Fibroblast of the aortic adventitia (primary cell): ENCODE measurements around the gene ASPA. TPM values are rescaled to one million over a fixed set of nuclear protein-coding genes. Genes with fewer than 3 reads are reported as not detected.
"Not testable (repeated sequence)": the region's sequence is repeated elsewhere in the genome, so short reads cannot be mapped to it uniquely, and the experiment has no call there.

Source experiments
- DNase-seq: peaks from one replicate; pipeline ENCODE4 v3.0.0-alpha.2; 2010; ENCODE audit warnings: low read depth
- H3K4me3 ChIP-seq: 2 replicates; pipeline ENCODE4 v1.5.1; 2011; ENCODE audit warnings: low read depth, mild to moderate bottlenecking, control low read depth, low read length, moderate library complexity
- total RNA-seq: library from RNA; depleted of rRNA; stranded (reverse); fragments of >200 nt; gene quantifications from 2 replicates; pipeline ENCODE4 v1.2.3, GENCODE V29; 2012; ENCODE audit warnings: low replicate concordance
- TF ChIP-seq, protein P1 (sequence below): IDR thresholded peaks from 2 replicates; pipeline ENCODE4 v1.5.1; 2011; ENCODE audit warnings: mild to moderate bottlenecking, low read length, control low read depth, inconsistent platforms; ENCODE audit not compliant: insufficient read depth

The ASPA gene
- total RNA-seq, 1 donor = 1.9 TPM

DNA sequence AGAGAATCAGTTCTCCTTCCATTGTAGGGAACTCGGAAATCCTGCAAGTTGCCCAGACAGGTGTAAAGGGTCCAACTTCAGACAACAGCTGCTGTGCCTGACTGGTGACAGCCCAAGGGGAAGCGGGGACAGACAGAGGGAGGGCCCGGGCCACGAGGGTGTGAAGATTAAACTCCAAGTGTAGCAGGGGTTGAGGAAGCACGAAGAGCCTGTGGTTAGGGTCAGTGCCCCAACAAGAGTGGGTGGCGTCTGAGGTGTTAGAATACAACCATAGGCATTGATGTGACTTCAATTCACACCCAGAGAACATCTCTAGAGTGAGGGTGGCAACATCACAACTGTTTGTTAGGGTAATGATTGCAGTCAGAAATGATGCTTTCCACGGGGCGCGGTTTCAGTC, 39.1 kb downstream of the ASPA start:
- DNase-seq = no peak
- H3K4me3 ChIP-seq = no peak overlapping the region
- TF ChIP-seq, protein P1, sequence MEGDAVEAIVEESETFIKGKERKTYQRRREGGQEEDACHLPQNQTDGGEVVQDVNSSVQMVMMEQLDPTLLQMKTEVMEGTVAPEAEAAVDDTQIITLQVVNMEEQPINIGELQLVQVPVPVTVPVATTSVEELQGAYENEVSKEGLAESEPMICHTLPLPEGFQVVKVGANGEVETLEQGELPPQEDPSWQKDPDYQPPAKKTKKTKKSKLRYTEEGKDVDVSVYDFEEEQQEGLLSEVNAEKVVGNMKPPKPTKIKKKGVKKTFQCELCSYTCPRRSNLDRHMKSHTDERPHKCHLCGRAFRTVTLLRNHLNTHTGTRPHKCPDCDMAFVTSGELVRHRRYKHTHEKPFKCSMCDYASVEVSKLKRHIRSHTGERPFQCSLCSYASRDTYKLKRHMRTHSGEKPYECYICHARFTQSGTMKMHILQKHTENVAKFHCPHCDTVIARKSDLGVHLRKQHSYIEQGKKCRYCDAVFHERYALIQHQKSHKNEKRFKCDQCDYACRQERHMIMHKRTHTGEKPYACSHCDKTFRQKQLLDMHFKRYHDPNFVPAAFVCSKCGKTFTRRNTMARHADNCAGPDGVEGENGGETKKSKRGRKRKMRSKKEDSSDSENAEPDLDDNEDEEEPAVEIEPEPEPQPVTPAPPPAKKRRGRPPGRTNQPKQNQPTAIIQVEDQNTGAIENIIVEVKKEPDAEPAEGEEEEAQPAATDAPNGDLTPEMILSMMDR = no peak

DNA sequence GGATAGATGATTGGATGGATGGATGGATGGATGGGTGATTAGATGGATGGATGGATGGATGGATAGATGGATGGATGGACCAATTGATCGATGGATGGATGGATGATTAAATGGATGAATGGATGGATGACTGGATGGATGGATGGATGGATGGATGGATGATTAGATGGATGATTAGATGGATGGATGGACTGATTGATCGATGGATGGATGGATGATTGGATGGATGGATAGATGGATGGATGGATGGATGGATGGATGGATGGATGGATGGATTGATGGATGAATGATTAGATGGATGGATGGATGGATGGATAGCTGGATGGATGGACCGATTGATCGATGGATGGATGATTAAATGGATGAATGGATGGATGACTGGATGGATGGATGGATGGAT, 43.7 kb downstream of the ASPA start:
- not testable (repeated sequence) for DNase-seq, H3K4me3 ChIP-seq

- DNase-seq = no peak
- TF ChIP-seq, protein P1 = no peak
- no peak overlapping the region for H3K4me3 ChIP-seq
Measured at GRCh38 chr17:3524024-3524423, 48.2 kb downstream of the ASPA start.

DNA sequence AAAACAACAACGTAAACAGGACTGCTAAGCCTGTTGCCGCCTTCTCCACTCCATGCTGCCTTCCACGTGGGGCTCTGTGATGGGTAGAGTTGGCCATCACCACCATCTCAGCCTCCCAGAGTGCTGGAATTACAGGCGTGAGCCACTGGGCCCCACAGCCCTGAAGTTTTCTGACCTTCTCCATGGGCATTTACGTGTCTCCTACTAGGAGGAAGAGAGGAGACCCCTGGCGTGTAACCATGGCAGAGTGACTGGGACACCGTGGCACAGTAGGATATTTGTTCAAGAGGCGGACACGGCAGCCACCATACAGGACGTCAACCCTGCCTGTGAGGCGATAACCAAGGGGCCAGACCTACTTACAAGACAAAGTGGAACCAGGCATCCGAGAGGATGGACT, 50.7 kb downstream of the ASPA start:
- DNase-seq = no peak
- no peak overlapping the region for H3K4me3 ChIP-seq
- TF ChIP-seq, protein P1 = no peak

DNA sequence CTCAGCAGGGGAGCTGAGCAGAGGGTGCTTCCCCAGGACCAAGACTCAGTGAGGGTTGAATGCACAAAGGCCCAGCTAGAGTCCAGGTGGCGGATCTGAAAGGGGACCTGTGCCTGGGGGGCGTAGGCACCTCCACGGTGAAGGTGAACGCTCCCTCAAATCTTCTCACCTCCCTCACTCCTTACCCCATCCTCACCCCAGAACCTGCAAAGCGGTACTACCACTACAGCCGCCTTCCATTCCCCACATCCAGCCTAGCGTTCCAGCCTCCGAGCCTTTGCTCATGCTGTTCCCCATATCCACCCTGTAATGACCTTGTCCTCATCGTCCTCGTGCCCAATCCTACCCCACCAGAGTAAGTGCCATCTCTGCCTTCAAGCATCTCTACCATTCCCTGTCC, 51.2 kb downstream of the ASPA start:
- TF ChIP-seq, protein P1 = no peak
- DNase-seq = no peak
- H3K4me3 ChIP-seq = no peak overlapping the region

GRCh38 chr17:3527468-3527867, 51.7 kb downstream of the ASPA start:
- no peak for DNase-seq
- TF ChIP-seq, protein P1 = no peak
- H3K4me3 ChIP-seq = no peak overlapping the region

DNA sequence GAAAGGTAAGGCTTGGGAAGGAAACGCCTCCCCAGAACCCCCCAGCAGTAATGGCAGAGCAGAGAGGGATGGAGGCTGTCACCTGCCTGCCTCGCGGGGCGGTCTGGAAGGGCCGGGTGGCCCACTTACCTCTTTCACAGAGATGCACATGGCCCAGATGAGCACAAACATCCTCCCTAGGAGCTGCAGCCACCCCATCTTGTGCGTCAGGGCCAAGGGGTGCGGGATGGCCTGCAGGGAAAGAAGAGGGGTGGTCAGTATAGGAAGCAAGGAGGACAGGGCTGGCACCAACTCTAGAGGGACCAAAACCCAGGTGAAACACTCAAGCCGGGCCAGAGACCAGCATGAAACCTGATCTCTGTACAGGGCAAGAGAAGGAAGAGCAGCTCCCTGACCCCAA, 52.1 kb downstream of the ASPA start:
- TF ChIP-seq, protein P1 = no peak
- DNase-seq = no peak
- H3K4me3 ChIP-seq = no peak overlapping the region
